GM12878 (cell line): Measurements from ENCODE around the gene TMEM98. TPM values are rescaled to one million over a fixed set of nuclear protein-coding genes. Genes with fewer than 3 reads are reported as not detected.

Experiments used
- ATAC-seq: fragments of 200-7000 bp; cut with Tn5 transposase; 3 replicates; pipeline ENCODE4 v1.9.1; 2020; ENCODE audit warnings: mild to moderate bottlenecking, moderate library complexity
- BruUV-seq: library from RNA; stranded (reverse); fragments of 400-500 nt; replicated peaks from 2 replicates; lab custom pipeline; 2021; lab: Mats Ljungman, UMichigan
- CTCF ChIA-PET: fragments of 300-600 bp; sonication (Branson Sonifier 250); formaldehyde crosslinking; extraction: SDS; loops from one replicate; lab custom pipeline; 2021; ENCODE audit warnings: inconsistent platforms; lab: Yijun Ruan, JAX
- POLR2A ChIA-PET: fragments of 350-600 bp; formaldehyde crosslinking; extraction: SDS; loops from one replicate; lab custom pipeline; 2021; ENCODE audit warnings: inconsistent platforms; lab: Charles Lee
- RAD21 ChIA-PET: fragments of 300-600 bp; sonication (Branson Sonifier 250); formaldehyde crosslinking; loops from one replicate; lab custom pipeline; 2023; ENCODE audit warnings: antibody characterized with exemption; ENCODE audit not compliant: unreplicated experiment; lab: Charles Lee
- SMC1A ChIA-PET: fragments of 300-600 bp; sonication (Branson Sonifier 250); formaldehyde crosslinking; loops from one replicate; lab custom pipeline; 2023; ENCODE audit not compliant: unreplicated experiment, uncharacterized antibody; lab: Charles Lee
- DNase-seq: peaks from one replicate; pipeline ENCODE4 v3.0.0-alpha.2; 2011; ENCODE audit warnings: low read depth, low spot score
- FAIRE-seq: peaks from 3 replicates; lab custom pipeline; 2011; peaks lifted over from hg19 to GRCh38; lab: Jason Lieb, UNC
- H2AFZ ChIP-seq: 2 replicates; pipeline ENCODE4 v1.6.0; 2011; ENCODE audit warnings: low read depth, low read length, control low read depth; ENCODE audit not compliant: control insufficient read depth
- H3K27ac ChIP-seq: 2 replicates; pipeline ENCODE4 v1.5.1; 2011; ENCODE audit warnings: control low read depth; ENCODE audit not compliant: control insufficient read depth, insufficient read depth
- H3K27me3 ChIP-seq, 2 experiments: replicated peaks in 1 of 2; 2 replicates each; pipeline versions ENCODE4 v1.6.0 to v1.6.1; 2011; ENCODE audit warnings: low read length in 1 of 2; ENCODE audit not compliant: control insufficient read depth in 2 of 2, insufficient read depth in 2 of 2
- H3K36me3 ChIP-seq, 2 experiments: 2 replicates each; pipeline ENCODE4 v1.5.1; 2011; ENCODE audit warnings: low read length in 1 of 2; ENCODE audit not compliant: control insufficient read depth in 2 of 2, insufficient read depth in 2 of 2
- H3K4me1 ChIP-seq: 2 replicates; pipeline ENCODE4 v1.6.1; 2011; ENCODE audit warnings: mild to moderate bottlenecking, low read length, moderate library complexity, mixed read lengths; ENCODE audit not compliant: control insufficient read depth, insufficient read depth
- H3K4me2 ChIP-seq: 2 replicates; pipeline ENCODE4 v1.6.0; 2011; ENCODE audit warnings: control low read depth; ENCODE audit not compliant: control insufficient read depth, insufficient read depth
- H3K4me3 ChIP-seq: fragments of 200-600 bp; sonication (generic); 2 replicates; pipeline ENCODE4 v1.5.1; 2016
- H3K79me2 ChIP-seq: 2 replicates; pipeline ENCODE4 v1.6.0; 2011; ENCODE audit warnings: low read length; ENCODE audit not compliant: control insufficient read depth, insufficient read depth
- H3K9ac ChIP-seq: 2 replicates; pipeline ENCODE4 v1.8.0; 2011; ENCODE audit warnings: low read length, control low read depth, mixed read lengths; ENCODE audit not compliant: control insufficient read depth, insufficient read depth
- H3K9me3 ChIP-seq: replicated peaks from 3 replicates; pipeline ENCODE4 v1.5.1; 2011; ENCODE audit warnings: mild to moderate bottlenecking, low read length; ENCODE audit not compliant: control insufficient read depth, insufficient read depth
- H4K20me1 ChIP-seq: 2 replicates; pipeline ENCODE4 v1.6.0; 2011; ENCODE audit not compliant: control insufficient read depth, insufficient read depth
- BCL3 ChIP-seq: IDR thresholded peaks from 2 replicates; pipeline ENCODE4 v1.6.1; 2011; ENCODE audit warnings: borderline replicate concordance, low read depth, mild to moderate bottlenecking, moderate library complexity, low read length; ENCODE audit not compliant: insufficient read depth, poor library complexity, severe bottlenecking
- HDAC6 ChIP-seq: fragments of 200-600 bp; sonication (generic); IDR thresholded peaks from one replicate; pipeline ENCODE4 v1.8.0; 2017; ENCODE audit warnings: antibody characterized with exemption; ENCODE audit not compliant: unreplicated experiment
- KLF5 ChIP-seq: fragments of 450-650 bp; IDR thresholded peaks from 2 replicates; pipeline ENCODE4 v1.6.1; 2014; ENCODE audit warnings: mild to moderate bottlenecking; ENCODE audit not compliant: partially characterized antibody
- LARP7 ChIP-seq: fragments of 450-650 bp; IDR thresholded peaks from 2 replicates; pipeline ENCODE4 v1.6.1; 2017; ENCODE audit warnings: mild to moderate bottlenecking
- MEF2B ChIP-seq: fragments of 450-650 bp; IDR thresholded peaks from 2 replicates; pipeline ENCODE4 v1.6.1; 2018; ENCODE audit warnings: mild to moderate bottlenecking, moderate library complexity; ENCODE audit not compliant: partially characterized antibody, poor library complexity, severe bottlenecking
- POLR2AphosphoS5 ChIP-seq: IDR thresholded peaks from 2 replicates; pipeline ENCODE4 v1.6.1; 2011; ENCODE audit warnings: mild to moderate bottlenecking, low read length, inconsistent platforms
- REST ChIP-seq: IDR thresholded peaks from 2 replicates; pipeline ENCODE4 v1.6.1; 2012; ENCODE audit warnings: mild to moderate bottlenecking, low read depth, low read length
- RUNX3 ChIP-seq: IDR thresholded peaks from 2 replicates; pipeline ENCODE4 v1.6.1; 2012; ENCODE audit warnings: low read length, inconsistent platforms
- SKIL ChIP-seq: fragments of 450-650 bp; IDR thresholded peaks from 2 replicates; pipeline ENCODE4 v1.6.1; 2017; ENCODE audit warnings: mild to moderate bottlenecking, low read depth, inconsistent platforms; ENCODE audit not compliant: poor library complexity, severe bottlenecking
- SREBF1 ChIP-seq: IDR thresholded peaks from 2 replicates; pipeline ENCODE4 v1.6.1; 2012; ENCODE audit warnings: mild to moderate bottlenecking, low read length
- TCF12 ChIP-seq: IDR thresholded peaks from 2 replicates; pipeline ENCODE4 v1.6.1; 2011; ENCODE audit warnings: low read depth, mild to moderate bottlenecking, low read length
- ZNF622 ChIP-seq: fragments of 450-650 bp; IDR thresholded peaks from 2 replicates; pipeline ENCODE4 v1.6.1; 2017; ENCODE audit warnings: mild to moderate bottlenecking, inconsistent platforms
- ZZZ3 ChIP-seq: IDR thresholded peaks from 2 replicates; pipeline ENCODE4 v1.6.1; 2011; ENCODE audit warnings: low read depth; ENCODE audit not compliant: control insufficient read depth, insufficient read length
- WGBS: methylation state at CpG from one replicate; pipeline ENCODE4 v1.1.6; 2016; ENCODE audit warnings: low lambda C conversion rate; ENCODE audit not compliant: insufficient replicate concordance, insufficient coverage; ENCODE audit errors: missing lambda C conversion rate; 5-methylcytosine and 5-hydroxymethylcytosine counted together
- in situ Hi-C: fragments of 300-500 bp; cut with MboI; formaldehyde crosslinking; loops from 9 replicates; pipeline ENCODE4 v1.14.3; 2018; ENCODE audit warnings: mixed read lengths
- intact Hi-C: fragments of 100-400 bp; cut with micrococcal nuclease; formaldehyde crosslinking; loops from one replicate; pipeline ENCODE4 v1.14.2; 2022; ENCODE audit not compliant: unreplicated experiment
- polyA plus RNA-seq, 11 experiments: library from polyadenylated mRNA; depleted of rRNA in 4 of 11; unstranded in 6 of 11; stranded (reverse) in 5 of 11; fragments of >200 nt; fragmentation: Nextera tagmentation in 4 of 11; fragmentation: Illumina TruSeq in 1 of 11; extraction: Ambion mirVana in 4 of 11; extraction: Trizol in 1 of 11; gene quantifications; 1 replicate in 1 of 11; 2 replicates in 10 of 11; pipeline versions ENCODE4 v1.2.1 to v1.2.3, GENCODE V29; 2011 to 2016; ENCODE audit warnings: inconsistent platforms in 2 of 11, missing spikeins in 2 of 11, low read depth in 1 of 11
- total RNA-seq, 4 experiments: library from RNA; depleted of rRNA in 3 of 4; stranded (reverse); fragments of >200 nt in 3 of 4; fragmentation: Illumina TruSeq in 1 of 4; extraction: Trizol in 1 of 4; gene quantifications; 2 replicates each; pipeline versions ENCODE4 v1.2.1 to v1.2.3, GENCODE V29; 2013 to 2021
- TF ChIP-seq, protein P1 (sequence below): fragments of 450-650 bp; conservative IDR thresholded peaks from 2 replicates; pipeline ENCODE4 v1.6.1; 2017; ENCODE audit warnings: mild to moderate bottlenecking, moderate library complexity

Gene TMEM98
- total and polyA plus RNA-seq, 10 of the 15 experiments (the other 5 are each of a cell fraction or from before 2014, with no cell fraction given) = 0.04 to 0.73 (median 0.13) TPM; not detected in 3

DNA sequence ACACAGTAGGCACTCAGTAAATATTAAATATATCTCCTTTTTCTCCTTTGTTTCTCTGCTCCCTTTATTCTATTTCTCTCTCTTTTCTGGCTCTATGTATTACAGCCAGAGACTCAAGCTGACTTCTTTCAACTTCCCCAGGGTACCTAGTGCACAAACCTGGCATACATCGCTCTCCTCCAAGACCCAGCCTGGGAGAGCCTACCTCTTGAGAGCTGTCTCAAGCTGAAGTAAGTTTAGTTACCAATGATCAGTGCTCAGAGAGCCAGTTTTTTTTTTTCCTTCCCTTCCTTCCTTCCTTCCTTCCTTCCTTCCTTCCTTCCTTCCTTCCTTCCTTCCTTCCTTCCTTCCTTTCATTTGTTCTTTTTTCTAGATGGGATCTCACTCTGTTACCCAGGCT, 19.8 kb downstream of the TMEM98 start:
- no peaks in the 10 kb centered on the region for H3K4me1 ChIP-seq
- ChIA-PET SMC1A (interaction anchor here (1.1 kb wide), 1 partner anchor 10 kb away, joined by 3 read pairs; no protein-coding TSS in a partner anchor), POLR2A (no interaction called here), RAD21 (no interaction called here), CTCF (interaction anchor here (1.3 to 2.0 kb wide), 2 partner anchors 12 to 50 kb away, joined by 6 to 8 read pairs; no protein-coding TSS in a partner anchor)
- BruUV-seq = no TSS peak
- ATAC-seq (no peak), DNase-seq (no peak), FAIRE-seq (no peak)
- no peaks in the 10 kb centered on the region for H3K79me2 ChIP-seq
- in situ Hi-C loops (no loop called here), intact Hi-C loops (no loop called here)
- H3K27ac ChIP-seq = no peak overlapping the region
- H2AFZ ChIP-seq = no peak overlapping the region
- no peak overlapping the region for H3K9ac ChIP-seq
- H3K4me2 ChIP-seq = no peak overlapping the region
- H3K27me3 ChIP-seq = no peaks in the 10 kb centered on the region
- H3K36me3 ChIP-seq = no peaks in the 10 kb centered on the region
- no peaks in the 10 kb centered on the region for H4K20me1 ChIP-seq
- H3K4me3 ChIP-seq = no peak overlapping the region
- 94% methylated on average over 1 of the region's 1 CpG for WGBS
- H3K9me3 ChIP-seq = no peaks in the 10 kb centered on the region
- TF ChIP-seq REST = no peak
- no peak for TF ChIP-seq ZZZ3
- no peak for TF ChIP-seq POLR2AphosphoS5
- TF ChIP-seq TCF12 = no peak
- TF ChIP-seq KLF5 = no peak
- no peak for TF ChIP-seq LARP7
- TF ChIP-seq, protein P1, sequence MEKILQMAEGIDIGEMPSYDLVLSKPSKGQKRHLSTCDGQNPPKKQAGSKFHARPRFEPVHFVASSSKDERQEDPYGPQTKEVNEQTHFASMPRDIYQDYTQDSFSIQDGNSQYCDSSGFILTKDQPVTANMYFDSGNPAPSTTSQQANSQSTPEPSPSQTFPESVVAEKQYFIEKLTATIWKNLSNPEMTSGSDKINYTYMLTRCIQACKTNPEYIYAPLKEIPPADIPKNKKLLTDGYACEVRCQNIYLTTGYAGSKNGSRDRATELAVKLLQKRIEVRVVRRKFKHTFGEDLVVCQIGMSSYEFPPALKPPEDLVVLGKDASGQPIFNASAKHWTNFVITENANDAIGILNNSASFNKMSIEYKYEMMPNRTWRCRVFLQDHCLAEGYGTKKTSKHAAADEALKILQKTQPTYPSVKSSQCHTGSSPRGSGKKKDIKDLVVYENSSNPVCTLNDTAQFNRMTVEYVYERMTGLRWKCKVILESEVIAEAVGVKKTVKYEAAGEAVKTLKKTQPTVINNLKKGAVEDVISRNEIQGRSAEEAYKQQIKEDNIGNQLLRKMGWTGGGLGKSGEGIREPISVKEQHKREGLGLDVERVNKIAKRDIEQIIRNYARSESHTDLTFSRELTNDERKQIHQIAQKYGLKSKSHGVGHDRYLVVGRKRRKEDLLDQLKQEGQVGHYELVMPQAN = no peak
- no peak for TF ChIP-seq HDAC6
- no peak for TF ChIP-seq SREBF1
- no peak for TF ChIP-seq MEF2B
- TF ChIP-seq SKIL = no peak
- TF ChIP-seq BCL3 = no peak
- TF ChIP-seq ZNF622 = no peak
- TF ChIP-seq RUNX3 = no peak
